Gastrocnemius medialis (tissue), 4 donors: ENCODE results near the gene C17orf67.

ENCODE experiments used
- CTCF ChIP-seq, 5 experiments: fragments of 450-650 bp in 3 of 5; fragments of 200-600 bp in 2 of 5; sonication (generic) in 2 of 5; IDR thresholded peaks in 4 of 5; conservative IDR thresholded peaks in 1 of 5; 1 replicate in 4 of 5; 2 replicates in 1 of 5; pipeline ENCODE4 v1.5.1; 2016 to 2019; ENCODE audit warnings: antibody characterized with exemption in 5 of 5, mild to moderate bottlenecking in 3 of 5, moderate library complexity in 3 of 5
- POLR2A ChIP-seq, 2 donors: fragments of 450-650 bp; IDR thresholded peaks; one replicate each; pipeline ENCODE4 v1.6.1; 2017; ENCODE audit warnings: antibody characterized with exemption in 2 of 2, mild to moderate bottlenecking in 2 of 2, moderate library complexity in 2 of 2

- TF ChIP-seq CTCF (IDR thresholded peaks at IDR 0.05 in 4 of 5, conservative IDR thresholded peaks at IDR 0.05 in 1 of 5) (no peak), POLR2A (IDR thresholded peaks at IDR 0.05) (no peak)
These were observed 30.6 kb downstream of the C17orf67 start for GRCh38 chr17:56803071-56803470.
